Glutamatergic neuron (in vitro differentiated cells): ENCODE measurements around the gene TOMM22. TPM values are rescaled to one million over a fixed set of nuclear protein-coding genes. Genes with fewer than 3 reads are reported as not detected.

Experiments
- DNase-seq: peaks from one replicate; pipeline ENCODE4 v3.0.0; 2022
- H3K27ac Mint-ChIP-seq: one replicate; pipeline ENCODE4 v1.8.0; 2020; ENCODE audit warnings: mild to moderate bottlenecking, mixed read lengths, inconsistent platforms; ENCODE audit not compliant: unreplicated experiment
- H3K27me3 Mint-ChIP-seq: one replicate; pipeline ENCODE4 v1.8.0; 2020; ENCODE audit warnings: mild to moderate bottlenecking, moderate library complexity, mixed read lengths, inconsistent platforms; ENCODE audit not compliant: unreplicated experiment
- H3K36me3 Mint-ChIP-seq: one replicate; pipeline ENCODE4 v1.8.0; 2020; ENCODE audit warnings: mild to moderate bottlenecking, mixed read lengths, inconsistent platforms; ENCODE audit not compliant: unreplicated experiment
- H3K4me1 Mint-ChIP-seq: one replicate; pipeline ENCODE4 v1.8.0; 2020; ENCODE audit warnings: mild to moderate bottlenecking, low read depth, mixed read lengths, inconsistent platforms; ENCODE audit not compliant: unreplicated experiment
- H3K4me3 Mint-ChIP-seq: one replicate; pipeline ENCODE4 v1.8.0; 2020; ENCODE audit warnings: mild to moderate bottlenecking, mixed read lengths, inconsistent platforms; ENCODE audit not compliant: unreplicated experiment
- H3K9me3 Mint-ChIP-seq: one replicate; pipeline ENCODE4 v1.8.0; 2020; ENCODE audit warnings: mild to moderate bottlenecking, moderate library complexity, mixed read lengths, inconsistent platforms; ENCODE audit not compliant: unreplicated experiment
- total RNA-seq: library from RNA; stranded (reverse); fragmentation: NEBNext Ultra II Directional; extraction: Animal tissue kit (Norgen Biotek cat#: 25700); gene quantifications from one replicate; pipeline ENCODE4 v1.2.1, GENCODE V29; 2021; ENCODE audit not compliant: unreplicated experiment
- TF ChIP-seq, protein P1 (sequence below): fragments of 200-600 bp; sonication (generic); IDR thresholded peaks from one replicate; pipeline ENCODE4 v1.5.0; 2021; ENCODE audit not compliant: partially characterized antibody, unreplicated experiment

The TOMM22 gene
- total RNA-seq, 1 donor from 2014 or later = 61.0 TPM

- DNase-seq = peak; percentile 89
- peaks cover 4% of the 10 kb centered on the region for H3K36me3 Mint-ChIP-seq
These were observed 25.3 kb upstream of the TOMM22 start, which contains the start of the genes CBY1 and FAM227A for GRCh38 chr22:38656256-38657044. Gene CBY1, plus strand, starts transcription at chr22:38656638. Its CDS starts 11,417 bp downstream, at chr22:38668055. Gene FAM227A, minus strand, starts transcription at chr22:38656392. Its CDS starts 6,224 bp downstream, at chr22:38650168.

GRCh38 chr22:38657045-38657909 lies 24.5 kb upstream of the TOMM22 start:
- H3K4me1 Mint-ChIP-seq = peaks cover 4% of the 10 kb centered on the region
- H3K27me3 Mint-ChIP-seq = no peaks in the 10 kb centered on the region
- TF ChIP-seq, protein P1, sequence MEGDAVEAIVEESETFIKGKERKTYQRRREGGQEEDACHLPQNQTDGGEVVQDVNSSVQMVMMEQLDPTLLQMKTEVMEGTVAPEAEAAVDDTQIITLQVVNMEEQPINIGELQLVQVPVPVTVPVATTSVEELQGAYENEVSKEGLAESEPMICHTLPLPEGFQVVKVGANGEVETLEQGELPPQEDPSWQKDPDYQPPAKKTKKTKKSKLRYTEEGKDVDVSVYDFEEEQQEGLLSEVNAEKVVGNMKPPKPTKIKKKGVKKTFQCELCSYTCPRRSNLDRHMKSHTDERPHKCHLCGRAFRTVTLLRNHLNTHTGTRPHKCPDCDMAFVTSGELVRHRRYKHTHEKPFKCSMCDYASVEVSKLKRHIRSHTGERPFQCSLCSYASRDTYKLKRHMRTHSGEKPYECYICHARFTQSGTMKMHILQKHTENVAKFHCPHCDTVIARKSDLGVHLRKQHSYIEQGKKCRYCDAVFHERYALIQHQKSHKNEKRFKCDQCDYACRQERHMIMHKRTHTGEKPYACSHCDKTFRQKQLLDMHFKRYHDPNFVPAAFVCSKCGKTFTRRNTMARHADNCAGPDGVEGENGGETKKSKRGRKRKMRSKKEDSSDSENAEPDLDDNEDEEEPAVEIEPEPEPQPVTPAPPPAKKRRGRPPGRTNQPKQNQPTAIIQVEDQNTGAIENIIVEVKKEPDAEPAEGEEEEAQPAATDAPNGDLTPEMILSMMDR = no peak
- H3K4me3 Mint-ChIP-seq = peak overlapping the region; percentile 91
- peak overlapping the region; percentile 87 for H3K27ac Mint-ChIP-seq
- DNase-seq = peak; percentile 42
- peaks cover 4% of the 10 kb centered on the region for H3K36me3 Mint-ChIP-seq
- peaks cover 9% of the 10 kb centered on the region for H3K9me3 Mint-ChIP-seq

More at GRCh38 chr22:38656256-38657044, 25.3 kb upstream of the TOMM22 start, which contains the start of the genes CBY1 and FAM227A:
- TF ChIP-seq, protein P1 = no peak
- Mint-ChIP-seq H3K4me3 (peak within 1 kb of the TSS; percentile 91), H3K27me3 (no peaks in the 10 kb centered on the region), H3K4me1 (peaks cover 4% of the 10 kb centered on the region), H3K9me3 (peaks cover 9% of the 10 kb centered on the region), H3K27ac (peak within 1 kb of the TSS; percentile 99)

- H3K4me1 Mint-ChIP-seq = peaks cover 2% of the 10 kb centered on the region
- peaks cover 6% of the 10 kb centered on the region for H3K27me3 Mint-ChIP-seq
- TF ChIP-seq, protein P1 = no peak
- DNase-seq = no peak
- no peak overlapping the region for H3K4me3 Mint-ChIP-seq
- peaks cover 2% of the 10 kb centered on the region for H3K9me3 Mint-ChIP-seq
- H3K36me3 Mint-ChIP-seq = no peaks in the 10 kb centered on the region
- H3K27ac Mint-ChIP-seq = no peak overlapping the region
These were observed 6.9 kb upstream of the TOMM22 start for GRCh38 chr22:38674888-38675287.

DNA sequence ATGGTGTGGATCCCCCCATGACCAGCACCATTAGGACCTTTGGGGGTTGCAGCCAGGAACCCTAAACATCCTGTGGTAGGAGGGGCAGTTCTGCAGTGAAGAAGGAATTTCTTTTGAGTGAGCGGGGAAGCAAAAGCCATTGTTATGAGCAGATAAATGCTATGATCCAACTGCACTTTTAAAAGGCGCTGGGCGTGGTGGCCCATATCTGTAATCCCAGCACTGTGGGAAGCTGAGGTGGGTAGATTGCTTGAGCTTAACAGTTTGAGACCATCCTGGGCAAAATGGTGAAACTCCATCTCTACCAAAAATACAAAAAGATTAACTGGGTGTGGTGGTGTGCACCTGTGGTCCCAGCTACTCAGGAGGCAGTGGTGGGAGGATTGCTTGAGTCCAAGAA lies 5.9 kb upstream of the TOMM22 start:
- TF ChIP-seq, protein P1 = no peak
- Mint-ChIP-seq H3K4me3 (no peak overlapping the region), H3K36me3 (no peaks in the 10 kb centered on the region), H3K4me1 (peaks cover 2% of the 10 kb centered on the region), H3K27me3 (peaks cover 7% of the 10 kb centered on the region), H3K9me3 (peaks cover 2% of the 10 kb centered on the region), H3K27ac (no peak overlapping the region)
- no peak for DNase-seq
